ENCODE measurements around the gene AMELX.

The AMELX gene

GRCh38 chrX:11337292-11338009 lies 44.2 kb downstream of the AMELX start:
- no peaks in the 10 kb centered on the region for H3K27me3 ChIP-seq (ENCODE audit: insufficient read depth, low read length)
- no peaks in the 10 kb centered on the region for H3K79me2 ChIP-seq (ENCODE audit: control insufficient read depth, insufficient read depth, low read length, unreplicated experiment)
- no peak overlapping the region for H2AFZ ChIP-seq (ENCODE audit: low read length, unreplicated experiment)
- peaks cover 11% of the 10 kb centered on the region for H3K4me1 ChIP-seq (ENCODE audit: control insufficient read depth, insufficient read depth, low read length, unreplicated experiment)
- no peak overlapping the region for H3K27ac ChIP-seq (ENCODE audit: low read depth, low read length)
- H3K36me3 ChIP-seq (ENCODE audit: insufficient read depth, low read length), result no peaks in the 10 kb centered on the region
- H3K4me3 ChIP-seq (ENCODE audit: low read depth, low read length), result no peak overlapping the region

DNA sequence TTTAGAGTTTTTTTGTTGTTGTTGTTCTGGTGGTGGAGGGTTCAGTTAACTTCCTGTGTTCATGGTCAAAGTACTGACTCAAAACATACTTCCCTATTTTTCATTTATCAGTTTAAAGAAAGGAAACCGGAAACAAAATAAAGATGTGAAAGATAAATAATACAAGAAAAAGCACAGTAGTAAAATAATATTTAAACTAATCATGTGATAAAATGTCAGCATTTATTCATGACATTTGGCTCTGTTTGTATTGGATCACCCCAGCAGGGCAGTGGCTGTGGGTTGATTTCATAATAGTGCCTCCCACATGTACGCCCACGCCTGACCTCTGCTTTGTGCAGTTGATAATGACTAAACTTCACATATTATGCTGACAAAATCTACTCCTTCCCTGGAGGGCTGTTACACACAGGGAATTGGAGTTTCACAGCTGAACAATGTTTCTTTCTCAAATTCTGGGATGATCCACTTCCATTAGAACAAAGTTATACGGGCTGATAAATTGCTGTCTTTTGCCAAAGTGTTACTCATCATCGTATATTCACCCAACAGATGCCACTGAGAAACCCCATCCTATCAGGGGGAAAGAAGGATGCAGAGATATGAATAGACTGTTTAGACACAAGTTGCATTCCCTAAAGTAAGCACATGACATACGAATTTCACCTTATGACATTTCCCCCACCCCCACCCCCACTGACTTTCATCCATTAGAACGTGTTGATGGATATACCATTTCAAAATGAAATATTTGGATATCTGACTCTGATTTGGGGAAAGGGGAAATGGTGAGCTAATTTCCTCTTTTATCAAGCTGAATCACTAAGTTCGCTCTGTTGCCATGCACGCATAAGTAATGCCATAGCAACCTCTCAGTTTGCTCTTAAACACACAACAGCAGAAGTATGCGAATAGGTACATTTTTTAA lies 48.3 kb downstream of the AMELX start:
- H3K27ac ChIP-seq (ENCODE audit: low read depth, low read length), result peak overlapping the region; percentile 100
- no peak overlapping the region for H2AFZ ChIP-seq (ENCODE audit: low read length, unreplicated experiment)
- peak overlapping the region; percentile 47 for H3K4me3 ChIP-seq (ENCODE audit: low read depth, low read length)
- no peaks in the 10 kb centered on the region for H3K36me3 ChIP-seq (ENCODE audit: insufficient read depth, low read length)
- H3K79me2 ChIP-seq (ENCODE audit: control insufficient read depth, insufficient read depth, low read length, unreplicated experiment), result no peaks in the 10 kb centered on the region
- H3K4me1 ChIP-seq (ENCODE audit: control insufficient read depth, insufficient read depth, low read length, unreplicated experiment), result peaks cover 19% of the 10 kb centered on the region
- no peaks in the 10 kb centered on the region for H3K27me3 ChIP-seq (ENCODE audit: insufficient read depth, low read length)

GRCh38 chrX:11342673-11343072 lies 49.5 kb downstream of the AMELX start:
- Histone ChIP-seq H3K4me3 (ENCODE audit: low read depth, low read length) (peak overlapping the region; percentile 47; the same call in 1 of the 2 replicates), H2AFZ (ENCODE audit: low read length, unreplicated experiment) (peak overlapping the region; percentile 32), H3K27me3 (ENCODE audit: insufficient read depth, low read length) (no peaks in the 10 kb centered on the region), H3K27ac (ENCODE audit: low read depth, low read length) (peak overlapping the region; percentile 100), H3K79me2 (ENCODE audit: control insufficient read depth, insufficient read depth, low read length, unreplicated experiment) (no peaks in the 10 kb centered on the region), H3K4me1 (ENCODE audit: control insufficient read depth, insufficient read depth, low read length, unreplicated experiment) (peaks cover 19% of the 10 kb centered on the region), H3K36me3 (ENCODE audit: insufficient read depth, low read length) (no peaks in the 10 kb centered on the region)

DNA sequence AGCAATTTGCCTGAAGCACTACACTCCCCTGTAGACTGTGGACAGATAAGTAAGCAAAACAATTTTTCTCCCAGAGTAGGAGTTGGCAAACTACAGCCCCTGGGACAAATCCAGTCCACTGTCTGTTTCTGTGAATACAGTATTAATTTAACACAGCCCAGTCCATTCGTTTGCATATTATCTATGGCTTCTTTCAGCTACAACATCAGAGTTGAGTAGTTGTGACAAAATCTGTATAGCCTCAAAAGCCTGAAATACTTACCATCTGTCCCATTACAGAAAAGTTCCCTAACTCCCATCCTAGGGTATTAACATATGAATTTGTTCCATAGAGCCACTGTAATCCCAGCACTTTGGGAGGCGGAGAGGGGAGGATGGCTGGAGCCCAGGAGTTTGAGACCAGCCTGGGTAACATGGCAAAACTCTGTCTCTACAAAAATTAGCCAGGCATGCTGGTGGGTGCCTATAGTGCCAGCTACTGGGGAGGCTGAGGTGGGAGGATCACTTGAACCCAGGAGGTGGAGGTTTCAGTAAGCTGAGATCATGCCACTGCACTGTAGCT lies 53.0 kb downstream of the AMELX start:
- H3K27me3 ChIP-seq (ENCODE audit: insufficient read depth, low read length), result no peaks in the 10 kb centered on the region
- no peaks in the 10 kb centered on the region for H3K36me3 ChIP-seq (ENCODE audit: insufficient read depth, low read length)
- H3K79me2 ChIP-seq (ENCODE audit: control insufficient read depth, insufficient read depth, low read length, unreplicated experiment), result no peaks in the 10 kb centered on the region
- H3K4me3 ChIP-seq (ENCODE audit: low read depth, low read length), result no peak overlapping the region
- no peak overlapping the region for H2AFZ ChIP-seq (ENCODE audit: low read length, unreplicated experiment)
- H3K27ac ChIP-seq (ENCODE audit: low read depth, low read length), result no peak overlapping the region
- H3K4me1 ChIP-seq (ENCODE audit: control insufficient read depth, insufficient read depth, low read length, unreplicated experiment), result peaks cover 14% of the 10 kb centered on the region

- Histone ChIP-seq H3K27ac (ENCODE audit: low read depth, low read length) (no peak overlapping the region), H3K79me2 (ENCODE audit: control insufficient read depth, insufficient read depth, low read length, unreplicated experiment) (no peaks in the 10 kb centered on the region), H3K36me3 (ENCODE audit: insufficient read depth, low read length) (no peaks in the 10 kb centered on the region), H3K4me1 (ENCODE audit: control insufficient read depth, insufficient read depth, low read length, unreplicated experiment) (peaks cover 21% of the 10 kb centered on the region), H2AFZ (ENCODE audit: low read length, unreplicated experiment) (no peak overlapping the region), H3K4me3 (ENCODE audit: low read depth, low read length) (no peak overlapping the region), H3K27me3 (ENCODE audit: insufficient read depth, low read length) (no peaks in the 10 kb centered on the region)
Measured at GRCh38 chrX:11347300-11347699, 54.1 kb downstream of the AMELX start.

GRCh38 chrX:11349020-11349419 lies 55.8 kb downstream of the AMELX start:
- H3K27me3 ChIP-seq (ENCODE audit: insufficient read depth, low read length), result no peaks in the 10 kb centered on the region
- no peak overlapping the region for H3K27ac ChIP-seq (ENCODE audit: low read depth, low read length)
- no peak overlapping the region for H2AFZ ChIP-seq (ENCODE audit: low read length, unreplicated experiment)
- no peaks in the 10 kb centered on the region for H3K36me3 ChIP-seq (ENCODE audit: insufficient read depth, low read length)
- no peak overlapping the region for H3K4me3 ChIP-seq (ENCODE audit: low read depth, low read length)
- no peaks in the 10 kb centered on the region for H3K79me2 ChIP-seq (ENCODE audit: control insufficient read depth, insufficient read depth, low read length, unreplicated experiment)
- peaks cover 26% of the 10 kb centered on the region for H3K4me1 ChIP-seq (ENCODE audit: control insufficient read depth, insufficient read depth, low read length, unreplicated experiment)

GRCh38 chrX:11349661-11350337 lies 56.6 kb downstream of the AMELX start:
- Histone ChIP-seq H3K27ac (ENCODE audit: low read depth, low read length) (no peak overlapping the region), H3K4me3 (ENCODE audit: low read depth, low read length) (no peak overlapping the region), H3K4me1 (ENCODE audit: control insufficient read depth, insufficient read depth, low read length, unreplicated experiment) (peaks cover 26% of the 10 kb centered on the region), H3K36me3 (ENCODE audit: insufficient read depth, low read length) (no peaks in the 10 kb centered on the region), H3K27me3 (ENCODE audit: insufficient read depth, low read length) (no peaks in the 10 kb centered on the region), H2AFZ (ENCODE audit: low read length, unreplicated experiment) (no peak overlapping the region), H3K79me2 (ENCODE audit: control insufficient read depth, insufficient read depth, low read length, unreplicated experiment) (no peaks in the 10 kb centered on the region)

Measured in ACC112 (cell line).